Measurements from ENCODE around the gene SUPT6H. TPM values are rescaled to one million over a fixed set of nuclear protein-coding genes. Genes with fewer than 3 reads are reported as not detected.

Gene SUPT6H
- total and polyA plus RNA-seq, 2 of the 8 experiments (the other 6 are each of a cell fraction or from before 2014, with no cell fraction given), result 32.0 to 59.9 TPM

DNA sequence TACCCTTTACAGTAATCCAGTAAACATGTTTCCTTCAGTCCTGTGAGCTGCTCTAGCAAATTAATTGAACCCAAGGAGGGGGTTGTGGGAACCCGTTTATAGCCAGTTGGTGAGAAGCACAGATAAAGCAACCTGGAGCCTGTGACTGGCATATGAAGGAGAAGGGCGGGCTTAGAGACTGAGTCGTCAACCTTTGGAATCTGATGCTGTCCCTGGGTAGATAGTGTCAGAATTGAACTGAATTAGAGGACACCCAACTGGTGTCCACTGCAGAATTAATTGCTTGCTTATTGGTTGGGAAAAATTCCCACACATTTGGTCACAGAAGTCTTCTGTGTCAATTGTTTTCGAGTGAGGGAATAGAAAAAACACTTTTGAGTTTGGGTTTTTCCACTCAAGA lies 35.2 kb upstream of the SUPT6H start:
- Histone ChIP-seq H3K27ac (ENCODE audit: low read depth, low read length) (no peak overlapping the region), H3K56ac (replicated peaks; ENCODE audit: insufficient read length, low read depth, low read length) (no peak overlapping the region), H2BK15ac (ENCODE audit: low read length) (no peak overlapping the region), H2BK12ac (ENCODE audit: low read depth, low read length) (no peak overlapping the region), H3K23me2 (ENCODE audit: low read depth, low read length) (peaks cover 2% of the 10 kb centered on the region; the same call in 1 of the 2 replicates), H3K4me3 (ENCODE audit: extremely low read depth in 1 of 4, insufficient read depth in 2 of 4, low read depth in 3 of 4, low read length in 4 of 4) (no peak overlapping the region), H3K79me2 (ENCODE audit: control insufficient read depth in 1 of 2, insufficient read depth in 2 of 2, low read length in 2 of 2) (no peaks in the 10 kb centered on the region), H4K8ac (ENCODE audit: extremely low read depth, insufficient read depth, low read length) (no peak overlapping the region), H3K9me3 (ENCODE audit: insufficient read depth in 2 of 2, low read depth in 1 of 2, low read length in 1 of 2) (no peaks in the 10 kb centered on the region), H3K23ac (ENCODE audit: insufficient read length) (no peak overlapping the region), H2BK5ac (ENCODE audit: low read depth, low read length) (no peak overlapping the region), H2BK120ac (replicated peaks; ENCODE audit: low read depth, low read length) (no peak overlapping the region), H3K4me1 (replicated peaks in 1 of 4; ENCODE audit: control insufficient read depth in 3 of 4, insufficient read depth in 4 of 4, low read length in 3 of 4) (no peaks in the 10 kb centered on the region), H3K18ac (ENCODE audit: extremely low read depth, low read length) (no peak overlapping the region), H3K4me2 (ENCODE audit: insufficient read depth in 1 of 2, low read depth in 2 of 2, low read length in 2 of 2) (no peak overlapping the region), H4K20me1 (replicated peaks in 1 of 2; ENCODE audit: control insufficient read depth in 1 of 2, insufficient read depth in 2 of 2, low read length in 2 of 2) (peaks cover 3 to 4% of the 10 kb centered on the region in 2 experiments), H3K27me3 (replicated peaks in 1 of 4; ENCODE audit: control insufficient read depth in 3 of 4, extremely low read depth in 1 of 4, insufficient read depth in 3 of 4, low read length in 3 of 4) (no peaks in the 10 kb centered on the region), H3K4ac (replicated peaks; ENCODE audit: insufficient read length, low read depth, low read length) (no peak overlapping the region), H4K5ac (ENCODE audit: insufficient read length, low read depth, low read length) (no peak overlapping the region), H4K91ac (replicated peaks; ENCODE audit: insufficient read length, low read length) (no peak overlapping the region), H2AFZ (ENCODE audit: low read length) (no peak overlapping the region), H3K79me1 (ENCODE audit: low read depth, low read length) (no peaks in the 10 kb centered on the region; the same call in 1 of the 2 replicates), H3K9ac (replicated peaks in 1 of 4; ENCODE audit: extremely low read depth in 1 of 4, low read depth in 3 of 4, low read length in 3 of 4) (no peak overlapping the region), H2AK5ac (ENCODE audit: low read depth, low read length) (no peak overlapping the region), H3K36me3 (ENCODE audit: control insufficient read depth in 2 of 4, insufficient read depth in 4 of 4, low read length in 3 of 4) (peaks cover 27 to 72% (median 47%) of the 10 kb centered on the region in 4 experiments), H2BK20ac (ENCODE audit: low read length) (no peak overlapping the region), H3K14ac (ENCODE audit: insufficient read length) (no peak overlapping the region)
- no peak for FAIRE-seq
- TF ChIP-seq RFX5 (IDR thresholded peaks at IDR 0.05; ENCODE audit: borderline replicate concordance, low read depth, low read length) (no peak), SUZ12 (IDR thresholded peaks at IDR 0.05; ENCODE audit: low read length) (no peak), CHD1 (IDR thresholded peaks at IDR 0.05; ENCODE audit: low read depth, low read length) (no peak), POLR2AphosphoS5 (IDR thresholded peaks at IDR 0.05; ENCODE audit: low read depth, low read length) (no peak), RAD21 (IDR thresholded peaks at IDR 0.05 in 1 of 2, conservative IDR thresholded peaks at IDR 0.05 in 1 of 2; ENCODE audit: low read depth in 2 of 2, low read length in 2 of 2) (no peak), TAF7 (optimal IDR thresholded peaks at IDR 0.05; ENCODE audit: borderline replicate concordance, low read depth, low read length) (no peak), CBX5 (IDR thresholded peaks at IDR 0.05; ENCODE audit: low read depth, low read length) (no peak), MAFK (IDR thresholded peaks at IDR 0.05; ENCODE audit: low read depth, low read length) (no peak), ZNF274 (IDR thresholded peaks at IDR 0.05; ENCODE audit: borderline replicate concordance, extremely low read depth, low read length) (no peak), YY1 (IDR thresholded peaks at IDR 0.05; ENCODE audit: low read depth, low read length) (no peak), CEBPB (IDR thresholded peaks at IDR 0.05; ENCODE audit: low read depth, low read length) (no peak), USF2 (IDR thresholded peaks at IDR 0.05; ENCODE audit: low read length) (no peak)
- DNase-seq (ENCODE audit: low read depth in 1 of 2, low spot score in 2 of 2), result no peak
- 83% methylated on average over 4 of the region's 4 CpGs; no CpG with 5 or more reads in 1 of the 2 experiments for WGBS, 2 experiments (ENCODE audit: extremely low coverage in 1 of 2, insufficient coverage in 1 of 2, insufficient read length in 1 of 2, insufficient replicate concordance in 2 of 2, low coverage in 1 of 2, low lambda C conversion rate in 2 of 2, missing lambda C conversion rate in 1 of 2)
- ChIA-PET POLR2A (ENCODE audit: partially characterized antibody) (interaction anchor here (1.0 to 14.1 kb wide), 4 partner anchors 10 to 65 kb away, joined by 3 to 163 read pairs (median 4); partner anchors contain the start of gene RSKR), CTCF (ENCODE audit: partially characterized antibody) (interaction anchor here (0.7 to 2.9 kb wide), 4 partner anchors 10 to 95 kb away, joined by 3 to 10 read pairs (median 4); partner anchors contain the start of gene BLTP2)

Data from H1 (cell line).